Dermis lymphatic vessel endothelial cell (primary cell): ENCODE results near the gene RIOK1. TPM values are rescaled to one million over a fixed set of nuclear protein-coding genes. Genes with fewer than 3 reads are reported as not detected.

Experiments used
- total RNA-seq: library from RNA; depleted of rRNA; stranded (reverse); fragments of >200 nt; gene quantifications from 2 replicates; pipeline ENCODE4 v1.2.1, GENCODE V29; 2014

The RIOK1 gene
- 15.7 and 22.9 TPM in 2 replicates for total RNA-seq

GRCh38 chr6:7389451-7390225 is at the start of gene RIOK1, which contains the start of gene CAGE1:
Gene RIOK1, plus strand, starts transcription at chr6:7389808. Its CDS starts 195 bp downstream, at chr6:7390003.
Gene CAGE1, minus strand, starts transcription at chr6:7389742. Its CDS starts 2,569 bp downstream, at chr6:7387173.

Other genes with a start within 250 kb of the RIOK1 start
- 84.6 and 86.4 TPM in 2 replicates for gene SSR1, start 76.6 kb upstream of the RIOK1 start, total RNA-seq
- 0.11 and 0.17 TPM in 2 replicates for gene CAGE1, start 66 bp upstream of the RIOK1 start, total RNA-seq
- gene DSP, start 151.9 kb downstream of the RIOK1 start, total RNA-seq = 72.6 and 87.0 TPM in 2 replicates
- gene SNRNP48, start 200.4 kb downstream of the RIOK1 start, total RNA-seq = 11.3 and 15.0 TPM in 2 replicates